Endothelial cell of umbilical vein (primary cell): Measurements from ENCODE around the gene SFT2D2. TPM values are rescaled to one million over a fixed set of nuclear protein-coding genes. Genes with fewer than 3 reads are reported as not detected.

Source experiments
- BruUV-seq: library from RNA; stranded (reverse); fragments of 400-500 nt; replicated peaks from 2 replicates; lab custom pipeline; 2021; lab: Mats Ljungman, UMichigan
- CTCF ChIA-PET: fragments of 300-600, 350-600 bp; sonication (Branson Sonifier 250); formaldehyde crosslinking; loops from one replicate; lab custom pipeline; 2021; ENCODE audit warnings: antibody characterized with exemption, inconsistent platforms; lab: Charles Lee
- POLR2A ChIA-PET: fragments of 300-600, 350-600 bp; sonication (Branson Sonifier 250); formaldehyde crosslinking; loops from one replicate; lab custom pipeline; 2021; ENCODE audit warnings: antibody characterized with exemption, inconsistent platforms; lab: Charles Lee
- DNase-seq: peaks from one replicate; pipeline ENCODE4 v3.0.0-alpha.2; 2011; ENCODE audit warnings: low read depth, low spot score
- FAIRE-seq: peaks from 2 replicates; lab custom pipeline; 2011; peaks lifted over from hg19 to GRCh38; lab: Jason Lieb, UNC
- H2AFZ ChIP-seq: 2 replicates; pipeline ENCODE4 v1.6.0; 2012; ENCODE audit warnings: low read depth, low read length, control low read depth, inconsistent platforms
- H3K27ac ChIP-seq: 2 replicates; pipeline ENCODE4 v1.5.1; 2011; ENCODE audit warnings: low read depth, mild to moderate bottlenecking, control low read depth, low read length, moderate library complexity; ENCODE audit not compliant: insufficient read depth
- H3K27me3 ChIP-seq, 2 experiments: 2 replicates each; pipeline versions ENCODE4 v1.6.0 to v1.6.1; 2011; ENCODE audit warnings: low read length in 2 of 2, mixed read lengths in 1 of 2; ENCODE audit not compliant: control insufficient read depth in 2 of 2, insufficient read depth in 2 of 2
- H3K36me3 ChIP-seq, 2 experiments: 2 replicates in 1 of 2; 3 replicates in 1 of 2; pipeline ENCODE4 v1.5.1; 2011; ENCODE audit warnings: low read length in 2 of 2, mild to moderate bottlenecking in 1 of 2, moderate library complexity in 1 of 2; ENCODE audit not compliant: control insufficient read depth in 2 of 2, insufficient read depth in 2 of 2; ENCODE audit errors: extremely low read depth in 1 of 2
- H3K4me1 ChIP-seq: 3 replicates; pipeline ENCODE4 v1.5.1; 2011; ENCODE audit warnings: mild to moderate bottlenecking, low read length; ENCODE audit not compliant: control insufficient read depth, insufficient read depth; ENCODE audit errors: extremely low read depth
- H3K4me2 ChIP-seq: 2 replicates; pipeline ENCODE4 v1.6.1; 2011; ENCODE audit warnings: low read length, control low read depth, mixed read lengths; ENCODE audit not compliant: insufficient read depth
- H3K4me3 ChIP-seq, 3 experiments: fragments of 200-600 bp in 1 of 3; sonication (generic), shearing (Covaris generic) in 1 of 3; replicated peaks in 1 of 3; 2 replicates each; pipeline ENCODE4 v1.5.1; 2011 to 2016; ENCODE audit warnings: control low read depth in 3 of 3, low read length in 3 of 3, mild to moderate bottlenecking in 2 of 3, inconsistent platforms in 1 of 3, low read depth in 1 of 3, moderate library complexity in 1 of 3; ENCODE audit not compliant: insufficient read depth in 1 of 3
- H3K79me2 ChIP-seq: 2 replicates; pipeline ENCODE4 v1.6.0; 2012; ENCODE audit warnings: low read length, inconsistent platforms; ENCODE audit not compliant: control insufficient read depth, insufficient read depth
- H3K9ac ChIP-seq: replicated peaks from 2 replicates; pipeline ENCODE3; 2011; ENCODE audit warnings: low read length, control low read depth; ENCODE audit not compliant: insufficient read depth; ENCODE audit errors: extremely low read depth
- H3K9me1 ChIP-seq: replicated peaks from 3 replicates; pipeline ENCODE4 v1.6.0; 2011; ENCODE audit warnings: mild to moderate bottlenecking, low read length; ENCODE audit not compliant: control insufficient read depth, insufficient read depth; ENCODE audit errors: extremely low read depth
- H3K9me3 ChIP-seq: replicated peaks from 2 replicates; pipeline ENCODE4 v1.5.1; 2012; ENCODE audit warnings: low read length, inconsistent platforms; ENCODE audit not compliant: control insufficient read depth, insufficient read depth
- H4K20me1 ChIP-seq: replicated peaks from 2 replicates; pipeline ENCODE3; 2011; ENCODE audit warnings: mild to moderate bottlenecking, low read length; ENCODE audit not compliant: control insufficient read depth, insufficient read depth; ENCODE audit errors: extremely low read depth
- EZH2 ChIP-seq: IDR thresholded peaks from 2 replicates; pipeline ENCODE4 v1.6.1; 2012; ENCODE audit warnings: borderline replicate concordance, low read depth, mild to moderate bottlenecking, moderate library complexity, low read length, inconsistent platforms; ENCODE audit not compliant: severe bottlenecking
- FOS ChIP-seq: IDR thresholded peaks from 2 replicates; pipeline ENCODE4 v1.6.1; 2011; ENCODE audit warnings: mild to moderate bottlenecking, low read length, moderate library complexity, borderline replicate concordance; ENCODE audit not compliant: insufficient read depth
- GATA2 ChIP-seq: IDR thresholded peaks from 2 replicates; pipeline ENCODE4 v1.7.0; 2011; ENCODE audit warnings: low read depth, mild to moderate bottlenecking, moderate library complexity, mixed read lengths, low read length; ENCODE audit not compliant: insufficient read length, insufficient read depth
- JUN ChIP-seq: IDR thresholded peaks from 2 replicates; pipeline ENCODE4 v1.6.1; 2011; ENCODE audit warnings: borderline replicate concordance, low read depth; ENCODE audit not compliant: insufficient read length, insufficient read depth
- MAX ChIP-seq: IDR thresholded peaks from 2 replicates; pipeline ENCODE4 v1.6.1; 2011; ENCODE audit not compliant: insufficient read depth, insufficient read length
- MYC ChIP-seq: IDR thresholded peaks from one replicate; pipeline ENCODE4 v1.6.1; 2011; ENCODE audit warnings: mild to moderate bottlenecking, low read depth, low read length
- POLR2A ChIP-seq: IDR thresholded peaks from 2 replicates; pipeline ENCODE4 v1.6.1; 2012; ENCODE audit warnings: low read depth, mild to moderate bottlenecking, control low read depth, low read length
- POLR2AphosphoS5 ChIP-seq: IDR thresholded peaks from 2 replicates; pipeline ENCODE4 v1.6.1; 2012; ENCODE audit warnings: low read depth, mild to moderate bottlenecking, control low read depth, low read length, moderate library complexity; ENCODE audit not compliant: insufficient read depth
- dilution Hi-C: fragments of 300-500 bp; cut with MboI; formaldehyde crosslinking; loops from one replicate; pipeline ENCODE4 v1.15.0; 2019; ENCODE audit warnings: low sequenced_read_pairs; ENCODE audit not compliant: extremely low pct_ligation_motif_present
- intact Hi-C: fragments of 100-400 bp; cut with micrococcal nuclease; formaldehyde crosslinking; loops from one replicate; pipeline ENCODE4 v1.10.0; 2022
- polyA plus RNA-seq, 4 experiments: library from polyadenylated mRNA; depleted of rRNA in 3 of 4; stranded (reverse) in 3 of 4; unstranded in 1 of 4; fragments of >200 nt; gene quantifications; 2 replicates each; pipeline versions ENCODE4 v1.2.1 to v1.2.3, GENCODE V29; 2011 to 2012; ENCODE audit warnings: missing spikeins in 1 of 4
- total RNA-seq: library from RNA; stranded (reverse); gene quantifications from 2 replicates; pipeline ENCODE4 v1.2.3, GENCODE V29; 2021
- TF ChIP-seq, protein P1 (sequence below), 2 donors: IDR thresholded peaks; 1 replicate in 1 of 2; 2 replicates in 1 of 2; pipeline ENCODE4 v1.5.1; 2011; ENCODE audit warnings: low read length in 2 of 2, mild to moderate bottlenecking in 2 of 2, moderate library complexity in 2 of 2, control low read depth in 1 of 2, inconsistent platforms in 1 of 2, low read depth in 1 of 2; ENCODE audit not compliant: insufficient read depth in 1 of 2; ENCODE audit errors: extremely low read depth in 1 of 2

SFT2D2 gene
- total and polyA plus RNA-seq, 2 donors (not counting 3 experiments of a cell fraction or from before 2014, with no cell fraction given), result 16.7 to 68.1 TPM

DNA sequence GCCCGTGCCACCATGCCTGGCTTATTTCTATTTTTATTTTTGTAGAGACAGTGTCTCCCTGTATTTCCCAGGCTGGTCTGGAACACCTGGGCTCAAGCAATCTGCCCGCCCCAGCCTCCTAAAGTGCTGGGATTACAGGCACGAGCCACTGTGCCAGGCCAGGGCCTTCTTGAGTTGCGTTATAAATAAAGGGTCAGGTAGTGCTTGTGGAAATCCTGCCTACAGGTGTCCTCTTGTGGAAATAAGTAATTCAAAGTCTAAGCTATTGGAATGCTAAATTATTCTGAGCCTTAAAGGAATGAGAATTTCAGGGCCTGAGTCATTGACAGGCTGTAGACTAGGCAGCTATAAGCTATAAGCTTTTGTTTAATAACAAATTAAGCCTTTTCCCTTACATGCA is 8.1 kb upstream of the SFT2D2 start:
- Histone ChIP-seq H3K79me2 (no peaks in the 10 kb centered on the region), H2AFZ (no peak overlapping the region), H3K36me3 (no peaks in the 10 kb centered on the region), H3K9ac (no peak overlapping the region), H4K20me1 (no peaks in the 10 kb centered on the region), H3K4me3 (no peak overlapping the region), H3K27ac (no peak overlapping the region), H3K27me3 (peaks cover 1 to 2% of the 10 kb centered on the region in 2 experiments), H3K9me1 (no peaks in the 10 kb centered on the region), H3K9me3 (no peaks in the 10 kb centered on the region), H3K4me2 (no peak overlapping the region), H3K4me1 (no peaks in the 10 kb centered on the region)
- intact Hi-C loops (no loop called here), dilution Hi-C loops (no loop called here)
- ChIA-PET POLR2A (interaction anchor here (1.5 kb wide), 1 partner anchor 8 kb away, joined by 3 read pairs; the partner anchor contains the start of gene SFT2D2), CTCF (interaction anchor here (1.2 to 1.9 kb wide), 5 partner anchors 8 to 125 kb away, joined by 3 to 9 read pairs (median 7); no protein-coding TSS in a partner anchor)
- no TSS peak for BruUV-seq
- no peak for TF ChIP-seq POLR2A
- FAIRE-seq (no peak), DNase-seq (no peak)

GRCh38 chr1:168218658-168219057 is 7.1 kb upstream of the SFT2D2 start:
- Histone ChIP-seq H3K9me3 (no peaks in the 10 kb centered on the region), H3K4me3 (no peak overlapping the region), H3K4me2 (no peak overlapping the region), H3K9ac (no peak overlapping the region), H3K4me1 (no peaks in the 10 kb centered on the region), H3K79me2 (no peaks in the 10 kb centered on the region), H4K20me1 (no peaks in the 10 kb centered on the region), H3K9me1 (no peaks in the 10 kb centered on the region), H3K27ac (no peak overlapping the region), H3K36me3 (no peaks in the 10 kb centered on the region), H2AFZ (no peak overlapping the region), H3K27me3 (peaks cover 7 to 9% of the 10 kb centered on the region in 2 experiments)
- dilution Hi-C loops (no loop called here), intact Hi-C loops (no loop called here)
- no peak for DNase-seq
- TF ChIP-seq POLR2AphosphoS5 (no peak), GATA2 (no peak), POLR2A (no peak), MAX (no peak), EZH2 (no peak), FOS (no peak), JUN (no peak), MYC (no peak)
- TF ChIP-seq, protein P1, sequence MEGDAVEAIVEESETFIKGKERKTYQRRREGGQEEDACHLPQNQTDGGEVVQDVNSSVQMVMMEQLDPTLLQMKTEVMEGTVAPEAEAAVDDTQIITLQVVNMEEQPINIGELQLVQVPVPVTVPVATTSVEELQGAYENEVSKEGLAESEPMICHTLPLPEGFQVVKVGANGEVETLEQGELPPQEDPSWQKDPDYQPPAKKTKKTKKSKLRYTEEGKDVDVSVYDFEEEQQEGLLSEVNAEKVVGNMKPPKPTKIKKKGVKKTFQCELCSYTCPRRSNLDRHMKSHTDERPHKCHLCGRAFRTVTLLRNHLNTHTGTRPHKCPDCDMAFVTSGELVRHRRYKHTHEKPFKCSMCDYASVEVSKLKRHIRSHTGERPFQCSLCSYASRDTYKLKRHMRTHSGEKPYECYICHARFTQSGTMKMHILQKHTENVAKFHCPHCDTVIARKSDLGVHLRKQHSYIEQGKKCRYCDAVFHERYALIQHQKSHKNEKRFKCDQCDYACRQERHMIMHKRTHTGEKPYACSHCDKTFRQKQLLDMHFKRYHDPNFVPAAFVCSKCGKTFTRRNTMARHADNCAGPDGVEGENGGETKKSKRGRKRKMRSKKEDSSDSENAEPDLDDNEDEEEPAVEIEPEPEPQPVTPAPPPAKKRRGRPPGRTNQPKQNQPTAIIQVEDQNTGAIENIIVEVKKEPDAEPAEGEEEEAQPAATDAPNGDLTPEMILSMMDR (IDR thresholded peaks at IDR 0.05; ENCODE audit: extremely low read depth in 1 of 2, insufficient read depth in 1 of 2, low read depth in 1 of 2, low read length in 2 of 2), result no peak
- ChIA-PET POLR2A (no interaction called here), CTCF (interaction anchor here (1.3 to 1.9 kb wide), 4 partner anchors 9 to 124 kb away, joined by 5 to 9 read pairs (median 7); no protein-coding TSS in a partner anchor)
- FAIRE-seq, result no peak
- BruUV-seq, result no TSS peak
